NCI-H2081 (cell line): ENCODE measurements around the gene POU2F1.

ENCODE experiments used
- DNase-seq, 2 experiments: peaks; one replicate each; lab custom pipeline; 2025; lab: John Stamatoyannopoulos, UW

POU2F1 gene

DNA sequence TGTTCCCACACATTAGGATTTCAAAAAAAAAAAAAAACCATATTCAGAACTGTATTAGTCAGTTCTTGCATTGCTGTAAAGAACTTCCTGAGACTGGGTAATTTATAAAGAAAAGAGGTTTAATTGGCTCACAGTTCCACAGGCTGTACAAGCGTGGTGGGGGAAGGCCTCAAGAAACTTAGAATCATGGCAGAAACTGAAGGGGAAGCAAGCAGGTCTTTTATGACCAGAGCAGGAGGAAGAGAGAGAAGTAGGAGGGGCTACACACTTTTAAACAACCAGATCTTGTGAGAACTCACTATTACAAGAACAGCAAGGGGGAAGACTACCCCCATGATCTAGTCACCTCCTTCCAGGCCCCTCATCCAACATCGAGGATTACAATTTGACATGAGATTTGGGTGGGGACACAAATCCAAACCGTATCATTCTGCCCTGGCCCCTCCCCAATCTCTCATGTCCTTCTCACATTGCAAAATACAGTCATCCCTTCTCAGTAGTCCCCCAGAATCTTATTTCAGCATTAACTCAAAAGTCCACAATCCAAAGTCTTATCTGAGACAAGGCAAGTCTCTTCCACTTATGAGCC is 51.8 kb downstream of the POU2F1 start:
- DNase-seq: no peak

DNA sequence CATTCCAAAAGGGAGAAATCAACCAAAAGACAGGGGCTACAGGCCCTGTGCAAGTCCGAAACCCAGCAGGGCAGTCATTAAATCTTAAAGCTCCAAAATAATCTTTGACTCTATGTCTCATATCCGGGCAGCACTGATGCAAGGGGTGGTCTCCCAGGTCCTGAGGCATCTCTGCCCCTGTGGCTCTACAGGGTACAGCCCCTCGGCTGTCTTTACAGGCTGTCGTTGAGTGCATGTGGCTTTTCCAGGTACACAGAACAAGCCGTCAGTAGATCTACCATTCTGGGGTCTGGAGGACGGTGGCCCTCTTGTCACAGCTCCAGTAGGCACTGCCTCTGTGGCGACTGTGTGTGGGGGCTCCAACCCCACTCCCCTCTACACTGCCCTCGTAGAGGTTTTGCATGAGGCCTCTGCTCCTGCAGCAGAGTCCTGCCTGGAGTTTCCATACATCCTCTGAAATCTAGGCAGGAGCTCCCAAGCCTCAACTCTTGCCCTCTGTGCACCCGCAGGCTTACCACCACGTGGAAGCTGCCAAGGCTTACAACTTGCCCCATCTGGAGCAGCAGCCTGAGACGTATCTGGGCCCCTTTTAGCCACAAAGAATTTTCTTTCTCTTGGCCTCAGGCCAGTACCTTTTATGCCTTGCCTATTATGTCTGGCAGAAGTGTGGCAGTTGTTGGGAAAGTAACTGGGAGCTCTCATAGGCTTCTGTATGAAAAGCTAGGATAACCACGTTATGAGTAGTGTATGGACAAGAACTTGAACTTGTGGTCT is 52.5 kb downstream of the POU2F1 start:
- no peak for DNase-seq

DNA sequence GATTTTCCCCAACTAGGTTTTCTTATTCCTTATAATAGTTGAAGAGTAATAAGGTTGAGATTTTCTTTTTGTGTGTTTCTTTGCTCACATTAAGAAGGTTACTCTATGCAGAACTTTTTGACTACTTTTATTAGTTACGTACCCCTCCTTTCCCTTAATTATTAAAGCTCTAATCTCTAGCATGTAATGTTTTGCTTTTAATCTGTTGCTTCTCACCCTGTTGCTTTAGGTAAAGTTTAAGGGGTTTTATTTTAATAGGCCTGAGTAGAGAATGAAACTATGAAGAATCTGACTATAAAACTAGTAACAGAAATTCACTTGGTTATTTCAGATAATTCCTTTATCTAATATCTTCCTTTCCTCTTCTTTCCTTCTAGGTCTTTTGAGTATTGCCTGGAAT is 53.4 kb downstream of the POU2F1 start:
- DNase-seq: no peak

DNA sequence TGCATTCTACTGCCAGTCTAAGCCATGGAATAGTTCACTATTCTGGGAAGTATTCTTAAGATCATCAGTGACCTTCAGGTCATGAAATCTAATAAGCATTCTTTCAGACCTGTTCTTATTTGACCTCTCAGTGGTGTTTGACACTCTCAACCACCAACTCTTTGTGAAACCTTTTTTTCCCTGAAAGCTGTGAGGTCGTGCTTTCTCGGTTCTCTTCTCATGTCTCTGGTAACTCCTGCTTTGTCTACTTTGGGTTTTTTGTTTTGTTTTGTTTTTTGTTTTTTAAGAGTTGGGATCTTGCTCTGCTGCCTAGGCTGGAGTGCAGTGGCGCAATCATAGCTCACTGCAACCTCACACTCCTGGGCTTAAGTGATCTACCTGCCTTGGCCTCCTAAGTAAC is 56.3 kb downstream of the POU2F1 start:
- no peak for DNase-seq

DNA sequence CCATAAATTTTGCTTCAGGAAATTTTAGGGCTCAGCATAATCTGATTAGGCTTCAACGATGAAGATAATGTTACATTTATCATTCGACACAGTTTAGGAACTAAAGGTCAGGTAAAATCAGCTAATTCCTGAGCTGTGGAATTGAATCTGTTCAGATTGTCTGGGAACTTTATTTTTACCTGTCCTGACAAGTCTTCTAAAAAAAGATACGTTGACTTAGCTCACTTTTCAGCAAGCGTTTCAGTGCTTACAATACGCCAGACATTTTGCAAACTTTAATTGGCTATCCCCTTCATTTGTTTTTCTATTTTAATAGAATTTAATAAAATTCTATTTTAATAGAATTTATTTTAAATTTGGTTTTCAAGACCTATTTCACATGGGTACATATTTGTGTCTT is 57.8 kb downstream of the POU2F1 start:
- no peak for DNase-seq

DNA sequence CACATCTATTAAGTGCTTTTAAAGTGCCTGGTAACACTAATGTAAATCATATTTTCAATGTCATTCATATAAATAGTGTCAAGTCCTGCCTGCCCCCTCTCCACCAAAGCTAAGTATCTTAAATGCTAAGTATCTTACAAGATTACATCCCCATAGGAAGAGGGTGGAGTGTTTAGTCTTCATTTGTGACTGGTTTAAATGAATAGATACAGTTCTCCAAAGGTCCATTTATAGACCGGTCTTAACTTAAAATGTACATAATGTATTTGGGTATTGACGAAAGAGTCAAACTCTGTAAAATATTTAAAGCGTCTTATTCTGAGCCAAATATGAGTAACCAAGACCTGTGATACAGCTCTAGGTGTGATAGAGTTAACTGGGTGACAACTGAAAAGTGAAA is 60.2 kb downstream of the POU2F1 start:
- DNase-seq: no peak

DNA sequence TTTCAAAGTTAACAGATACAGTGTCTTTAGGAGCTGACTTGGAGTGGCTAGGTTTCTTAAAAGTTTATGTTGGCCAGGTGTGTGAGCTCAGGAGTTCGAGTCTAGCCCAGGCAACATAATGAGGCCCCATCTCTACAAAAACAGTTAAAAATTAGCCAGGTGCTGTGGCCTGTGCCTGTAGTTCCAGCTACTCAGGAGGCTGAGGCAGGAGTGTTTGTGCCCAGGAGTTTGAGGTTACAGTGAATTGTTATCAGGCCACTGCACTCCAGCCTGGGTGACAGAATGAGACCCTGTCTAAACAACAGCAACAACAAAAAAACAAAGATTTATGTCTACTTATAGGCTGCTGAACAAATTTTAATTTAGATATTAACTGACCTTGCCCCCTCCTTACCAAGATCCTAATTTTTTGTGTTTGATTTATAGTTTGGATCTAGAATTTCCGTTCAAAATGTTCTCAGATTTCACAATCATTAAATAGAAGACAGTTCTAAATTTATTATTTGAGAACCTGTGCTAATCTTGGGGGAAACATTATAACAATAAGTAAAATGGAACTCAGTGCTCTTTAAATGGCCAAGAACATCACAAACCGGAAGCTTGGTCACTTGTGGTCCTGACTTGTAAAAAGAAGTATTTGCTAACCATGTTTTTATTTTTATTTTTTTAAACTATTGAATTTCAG is 67.8 kb downstream of the POU2F1 start:
- no peak for DNase-seq

DNA sequence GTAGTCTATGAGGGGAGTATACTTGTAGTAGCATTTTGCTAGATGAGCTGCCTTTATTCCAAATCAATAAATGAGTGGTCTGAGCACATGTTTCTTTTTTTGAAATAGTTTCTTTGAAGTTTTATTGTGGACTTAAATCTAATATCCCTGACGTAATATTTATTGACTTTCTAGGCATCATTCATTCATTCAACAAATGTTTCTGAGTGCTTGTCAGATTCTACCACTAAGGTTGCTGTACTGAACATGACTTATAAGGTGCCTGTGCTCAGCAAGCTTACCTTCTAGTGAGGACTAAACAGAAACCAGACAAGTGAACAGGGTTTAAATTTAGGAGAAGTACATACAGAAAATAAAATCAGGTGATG is 68.4 kb downstream of the POU2F1 start:
- no peak for DNase-seq

DNA sequence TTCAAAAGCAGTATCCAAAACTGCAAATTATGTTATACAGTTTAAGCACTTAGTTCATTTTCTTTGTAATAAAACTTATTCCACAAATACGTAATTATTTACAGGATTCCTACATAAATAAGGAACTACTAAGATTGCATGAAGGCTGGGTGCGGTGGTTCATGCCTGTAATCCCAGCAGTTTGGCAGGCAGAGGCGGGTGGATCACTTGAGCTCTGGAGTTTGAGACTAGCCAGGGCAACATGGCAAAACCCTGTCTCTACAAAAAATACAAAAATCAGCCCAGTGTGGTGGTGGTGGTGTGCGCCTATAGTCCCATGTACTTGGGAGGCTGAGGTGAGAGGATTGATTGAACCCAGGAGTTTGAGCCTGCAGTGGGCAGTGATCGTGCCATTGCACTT is 69.3 kb downstream of the POU2F1 start:
- DNase-seq: no peak

DNA sequence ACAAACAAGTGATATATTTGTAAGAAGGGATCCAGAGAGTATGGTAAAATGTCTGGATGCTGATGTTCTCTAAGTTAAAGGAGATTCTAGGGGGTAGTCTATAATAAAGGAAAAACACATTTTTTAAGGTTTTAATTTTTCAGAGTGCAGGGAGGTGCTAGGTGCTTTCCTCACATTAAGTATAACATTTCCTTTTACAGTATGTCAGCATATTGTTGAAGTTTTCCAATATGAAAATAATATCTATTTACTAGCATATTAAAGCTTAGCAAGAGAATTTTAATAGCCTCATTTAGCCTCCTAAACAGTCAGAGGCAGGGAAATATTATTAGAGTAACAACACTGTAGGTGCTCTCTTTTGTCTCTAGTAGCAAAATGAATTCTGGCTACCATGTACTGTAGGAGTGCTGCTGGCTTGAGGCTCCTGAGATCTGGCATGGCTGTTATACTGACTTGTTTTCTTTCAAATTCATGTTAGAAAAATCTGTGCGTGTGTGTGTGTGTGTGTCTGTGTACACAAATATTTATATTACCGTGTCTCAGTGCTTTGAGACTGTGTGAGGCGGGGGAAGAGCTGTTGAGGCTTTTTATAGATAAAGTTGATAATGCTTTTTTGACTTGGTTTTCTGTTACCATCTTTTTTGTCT is 71.0 kb downstream of the POU2F1 start:
- DNase-seq: no peak

DNA sequence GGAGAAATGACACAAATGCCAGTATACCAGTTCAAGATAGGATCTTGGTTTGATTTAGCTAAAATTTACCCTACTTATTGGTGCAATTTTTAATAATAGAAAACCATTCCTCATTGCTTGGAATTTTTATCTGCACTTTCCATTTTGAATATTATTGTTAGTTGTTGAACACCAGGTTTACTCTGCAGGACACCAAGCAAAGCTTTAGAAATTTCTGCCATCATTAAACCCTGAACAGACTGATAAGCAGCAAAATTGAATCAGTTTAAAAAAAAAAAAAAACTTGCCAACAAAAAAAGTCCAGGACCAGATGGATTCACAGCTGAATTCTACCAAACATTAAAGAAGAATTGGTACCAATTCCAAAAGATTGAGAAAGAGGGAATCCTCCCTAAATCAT is 71.5 kb downstream of the POU2F1 start:
- no peak for DNase-seq

DNA sequence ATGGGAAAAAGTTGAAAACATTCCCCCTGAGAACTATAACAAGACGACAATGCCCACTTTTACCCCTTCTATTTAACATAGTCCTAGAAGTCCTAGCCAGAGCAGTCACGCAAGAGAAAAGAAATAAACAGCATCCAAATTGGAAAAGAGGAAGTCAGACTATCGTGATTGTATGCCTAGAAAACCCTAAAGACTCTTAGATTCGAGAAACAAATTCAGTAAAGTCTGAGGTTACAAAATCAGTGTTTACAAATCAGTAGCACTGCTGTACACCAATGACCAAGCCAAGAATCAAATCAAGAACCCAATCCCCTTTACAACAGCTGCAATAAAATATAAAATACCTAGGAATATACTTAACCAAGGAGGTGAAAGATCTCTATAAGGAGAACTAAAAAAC is 72.4 kb downstream of the POU2F1 start:
- no peak for DNase-seq

DNA sequence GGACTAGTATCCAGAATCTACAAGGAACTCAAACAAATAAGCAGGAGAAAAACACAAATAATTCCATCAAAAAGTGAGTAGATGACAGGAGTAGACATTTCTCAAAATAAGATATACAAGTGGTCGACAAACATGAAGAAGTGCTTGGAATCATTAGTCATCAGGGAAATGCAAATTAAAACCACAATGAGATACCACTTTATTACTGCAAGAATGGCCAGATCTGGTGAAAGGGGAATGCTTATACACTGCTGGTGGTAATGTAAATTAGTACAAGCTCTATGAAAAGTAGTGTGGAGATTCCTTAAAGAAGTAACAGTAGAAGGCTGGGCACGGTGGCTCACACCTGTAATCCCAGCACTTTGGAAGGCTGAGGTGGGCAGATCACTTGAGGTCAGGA is 73.8 kb downstream of the POU2F1 start:
- no peak for DNase-seq

DNA sequence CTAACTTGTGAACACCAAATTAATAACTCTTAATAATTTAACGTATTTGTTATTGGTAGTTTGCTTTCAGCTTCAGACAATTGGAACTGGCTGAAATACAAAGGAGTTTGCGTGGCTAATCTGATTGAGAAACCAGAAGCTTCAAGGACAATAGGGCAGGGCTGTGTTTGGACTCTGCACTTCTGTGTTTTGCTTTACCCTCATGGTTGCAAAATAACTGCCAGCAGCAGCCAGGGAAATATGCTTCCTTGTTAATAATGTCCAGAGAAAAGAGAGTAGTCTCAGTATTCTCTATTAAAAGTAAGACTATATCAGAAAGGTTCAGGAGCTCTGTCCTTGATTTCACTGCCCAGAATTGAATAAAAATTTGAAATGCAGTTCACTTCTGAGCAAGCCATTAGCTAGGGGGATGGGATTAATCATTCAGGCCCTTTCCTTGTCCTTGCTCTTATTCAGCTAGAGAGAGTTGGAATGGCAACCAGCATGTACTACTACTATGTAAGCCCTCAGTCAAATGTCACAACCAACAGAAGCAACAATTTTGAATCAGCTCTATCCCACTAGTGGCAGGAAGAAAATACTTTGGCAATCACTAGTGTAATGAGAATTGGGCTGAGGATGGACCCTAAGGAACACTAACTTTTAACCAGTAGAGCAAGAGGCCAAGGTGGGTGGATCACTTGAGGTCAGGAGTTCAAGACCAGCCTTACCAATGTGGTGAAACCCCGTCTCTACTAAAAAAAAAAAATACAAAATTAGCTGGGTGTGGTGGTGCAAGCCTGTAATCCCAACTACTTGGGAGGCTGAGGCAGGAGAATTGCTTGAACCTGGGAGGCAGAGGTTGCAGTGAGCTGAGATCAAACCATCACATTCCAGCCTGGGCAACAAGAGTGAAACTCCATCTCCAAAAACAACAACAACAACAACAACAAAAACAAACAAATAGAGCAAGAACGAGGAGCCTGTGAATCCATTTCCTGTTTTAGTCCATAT is 76.8 kb downstream of the POU2F1 start:
- no peak for DNase-seq

DNA sequence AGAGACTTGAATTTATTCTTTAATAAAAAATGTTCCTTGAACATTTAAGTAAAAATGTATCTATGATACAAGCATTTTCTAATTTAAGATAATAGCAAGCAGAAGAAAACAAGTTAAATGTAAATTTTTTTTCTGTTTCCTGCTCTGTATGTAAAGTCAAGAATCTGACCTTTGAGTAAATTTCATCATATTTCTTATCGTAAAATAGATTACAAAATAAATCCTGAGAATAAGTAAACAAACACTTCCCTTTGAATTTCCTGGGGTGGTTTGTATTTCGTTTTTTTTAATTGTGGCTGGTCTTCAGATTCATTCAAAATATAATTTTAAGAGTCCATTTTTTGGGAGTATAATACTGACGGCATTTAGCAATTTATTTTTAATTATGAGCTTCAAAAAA is 77.6 kb downstream of the POU2F1 start:
- DNase-seq: no peak

DNA sequence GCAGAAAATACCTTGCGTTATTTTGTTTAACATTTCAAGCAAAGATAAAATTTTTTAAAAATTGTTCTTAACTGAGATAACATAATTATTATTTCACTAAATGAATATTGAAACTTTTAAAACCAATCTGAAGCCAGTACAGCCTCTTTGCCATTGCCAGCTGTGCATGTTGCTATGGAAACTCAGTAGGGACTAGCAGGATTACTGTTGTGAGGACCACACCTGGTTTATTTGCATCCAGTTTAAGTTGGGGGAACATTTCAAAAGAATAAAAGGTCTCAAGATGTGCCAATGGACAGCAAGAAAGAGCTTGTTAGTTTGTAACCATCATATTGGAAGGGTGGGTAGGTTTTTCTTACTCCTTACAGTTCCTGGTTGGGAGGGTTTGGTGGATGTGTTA is 80.7 kb downstream of the POU2F1 start:
- peak in 1 of 2 experiments; percentile 16 for DNase-seq

DNA sequence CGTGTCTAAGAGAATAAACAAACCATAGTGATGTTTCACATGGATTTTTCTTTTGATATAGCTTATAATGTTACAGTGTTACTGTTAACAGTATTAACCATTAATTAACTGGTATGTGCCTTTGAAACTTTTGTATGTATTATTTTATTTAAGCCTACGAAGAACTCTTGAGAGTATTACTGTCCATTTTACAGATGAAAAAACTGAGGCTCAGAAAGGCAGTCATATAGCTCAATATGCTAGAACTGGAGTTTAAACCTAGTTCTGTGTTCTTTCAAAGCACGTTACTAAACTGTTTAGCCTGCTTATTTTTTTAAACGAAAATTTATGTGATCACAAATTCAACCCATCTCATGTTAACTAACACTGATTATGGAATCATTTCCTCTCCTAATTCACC is 83.5 kb downstream of the POU2F1 start:
- no peak for DNase-seq

DNA sequence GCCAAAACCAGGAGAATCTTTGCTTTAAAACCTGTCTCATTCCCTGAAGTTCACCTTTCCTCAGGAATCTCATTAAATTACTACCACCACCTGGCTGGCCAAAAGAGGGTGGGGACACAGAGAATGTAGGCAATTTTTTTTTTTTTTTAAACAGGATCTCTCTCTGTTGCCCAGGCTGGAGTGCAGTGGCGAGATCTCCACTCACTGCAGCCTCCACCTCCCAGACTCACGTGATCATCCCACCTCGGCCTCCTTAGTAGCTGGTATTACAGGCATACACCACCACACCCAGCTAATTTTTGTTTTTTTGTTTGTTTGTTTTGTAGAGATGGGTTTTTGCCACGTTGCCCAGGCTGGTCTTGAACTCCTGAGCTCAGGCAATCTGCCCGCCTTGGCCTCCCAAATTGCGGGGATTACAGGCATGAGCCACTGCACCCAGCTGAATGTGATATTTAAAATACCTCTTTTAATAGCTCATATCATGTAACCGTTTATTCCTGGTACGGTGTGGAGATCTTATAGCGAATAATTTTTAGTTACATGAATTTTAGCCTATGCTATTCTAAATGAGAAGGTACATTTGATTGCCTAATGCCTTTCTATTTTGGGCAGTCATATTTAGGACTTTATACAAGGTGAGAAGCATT is 84.5 kb downstream of the POU2F1 start:
- DNase-seq: no peak

DNA sequence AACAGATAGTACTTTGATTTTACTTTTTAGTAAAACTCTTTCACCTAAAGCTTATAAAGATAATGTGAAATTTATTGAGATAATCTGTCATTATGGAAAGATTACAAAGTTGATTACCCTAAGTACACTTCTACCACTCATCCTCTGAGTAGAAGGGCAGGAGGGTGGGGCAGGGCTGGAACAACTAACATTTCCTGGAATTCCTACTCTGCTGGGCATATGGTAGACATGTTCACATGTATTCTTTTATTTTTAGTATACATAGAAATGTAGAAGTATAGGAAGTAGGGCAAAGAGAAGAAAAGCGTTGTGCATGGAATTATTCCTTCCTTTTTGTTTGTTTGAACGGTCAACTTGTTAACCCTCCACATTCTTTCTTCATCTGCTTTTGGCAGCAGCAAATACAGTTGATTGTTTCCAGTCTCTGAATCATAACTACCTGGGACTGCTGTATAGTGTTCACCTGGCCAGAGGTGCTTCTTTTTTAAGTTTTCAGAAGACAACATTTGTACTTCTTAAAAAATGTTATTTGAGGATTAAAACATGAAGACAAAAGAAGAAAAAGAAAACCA is 85.1 kb downstream of the POU2F1 start:
- DNase-seq: no peak

DNA sequence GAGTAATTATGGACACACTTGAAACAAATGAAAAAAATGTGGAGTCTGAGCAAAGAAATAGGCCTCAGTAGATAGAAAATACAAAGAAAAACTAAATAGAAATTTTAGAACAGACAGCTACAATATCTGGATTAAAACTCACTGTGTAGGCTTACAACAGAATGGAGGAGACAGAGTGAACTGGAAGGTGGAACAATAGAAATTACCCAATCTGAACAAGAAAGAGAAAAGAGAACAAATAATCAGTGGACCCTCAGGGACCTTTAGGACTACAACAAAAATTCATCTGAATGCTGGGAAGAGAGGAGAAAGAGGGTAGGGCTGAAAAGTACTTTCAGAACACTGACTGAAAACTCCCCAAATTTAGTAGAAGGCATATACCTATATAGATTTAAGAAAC is 90.0 kb downstream of the POU2F1 start:
- no peak for DNase-seq

DNA sequence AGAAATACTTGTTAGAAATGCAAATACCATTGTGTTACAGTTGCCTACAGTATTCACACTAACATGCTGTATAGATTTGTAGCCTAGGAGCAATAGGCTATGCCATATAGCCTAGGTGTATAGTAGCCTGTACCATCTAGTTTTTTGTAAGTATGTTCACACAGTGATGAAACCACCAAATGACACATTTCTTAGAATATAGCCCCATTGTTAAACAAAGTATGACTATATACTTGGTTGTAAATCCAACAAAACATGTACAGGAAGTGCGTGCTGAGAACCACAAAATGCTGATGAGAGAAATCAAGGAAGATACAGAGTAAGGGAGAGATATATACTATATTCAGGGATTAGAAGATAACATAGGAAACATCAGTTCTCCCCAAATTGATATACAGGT is 92.2 kb downstream of the POU2F1 start:
- DNase-seq: no peak
